H1 (cell line): ENCODE results near the gene LILRB4. TPM values are rescaled to one million over a fixed set of nuclear protein-coding genes. Genes with fewer than 3 reads are reported as not detected.
"Not testable (repeated sequence)": the region's sequence is repeated elsewhere in the genome, so short reads cannot be mapped to it uniquely, and the experiment has no call there.

Source experiments
- CTCF ChIA-PET: fragments of 300-600 bp; sonication (Branson Sonifier 250); formaldehyde crosslinking; loops from one replicate; lab custom pipeline; 2021; ENCODE audit not compliant: partially characterized antibody; lab: Charles Lee
- POLR2A ChIA-PET: fragments of 300-600 bp; sonication (Branson Sonifier 250); formaldehyde crosslinking; loops from one replicate; lab custom pipeline; 2021; ENCODE audit warnings: inconsistent platforms; ENCODE audit not compliant: partially characterized antibody; lab: Charles Lee
- DNase-seq, 2 experiments: peaks; one replicate each; pipeline versions ENCODE4 v3.0.0 to v3.0.0-alpha.2; 2010 to 2022; ENCODE audit warnings: low spot score in 2 of 2, low read depth in 1 of 2, mixed read lengths in 1 of 2
- FAIRE-seq: peaks from 2 replicates; lab custom pipeline; 2011; peaks lifted over from hg19 to GRCh38; lab: Jason Lieb, UNC
- H2AFZ ChIP-seq: 2 replicates; pipeline ENCODE4 v1.8.1; 2012; ENCODE audit warnings: low read length, inconsistent platforms
- H2AK5ac ChIP-seq: 2 replicates; pipeline ENCODE4 v1.6.1; 2013; ENCODE audit warnings: low read depth, low read length
- H2BK120ac ChIP-seq: replicated peaks from 2 replicates; pipeline ENCODE3; 2013; ENCODE audit warnings: low read depth, low read length, inconsistent platforms
- H2BK12ac ChIP-seq: 2 replicates; pipeline ENCODE4 v1.6.1; 2013; ENCODE audit warnings: low read depth, low read length
- H2BK15ac ChIP-seq: 2 replicates; pipeline ENCODE4 v1.6.1; 2013; ENCODE audit warnings: low read length
- H2BK20ac ChIP-seq: 2 replicates; pipeline ENCODE4 v1.6.1; 2013; ENCODE audit warnings: low read length
- H2BK5ac ChIP-seq: 2 replicates; pipeline ENCODE4 v1.6.1; 2013; ENCODE audit warnings: low read depth, low read length
- H3K14ac ChIP-seq: 2 replicates; pipeline ENCODE4 v1.6.1; 2013; ENCODE audit warnings: inconsistent platforms; ENCODE audit not compliant: insufficient read length
- H3K18ac ChIP-seq: 2 replicates; pipeline ENCODE4 v1.6.1; 2013; ENCODE audit warnings: low read length; ENCODE audit errors: extremely low read depth
- H3K23ac ChIP-seq: 2 replicates; pipeline ENCODE4 v1.6.1; 2013; ENCODE audit warnings: inconsistent platforms; ENCODE audit not compliant: insufficient read length
- H3K23me2 ChIP-seq: 2 replicates; pipeline ENCODE4 v1.6.1; 2013; ENCODE audit warnings: low read depth, low read length
- H3K27ac ChIP-seq: 2 replicates; pipeline ENCODE4 v1.6.1; 2011; ENCODE audit warnings: low read depth, low read length, inconsistent platforms
- H3K27me3 ChIP-seq, 4 experiments: replicated peaks in 1 of 4; 1 replicate in 1 of 4; 2 replicates in 3 of 4; pipeline versions ENCODE4 v1.6.1 to v1.8.1; 2011 to 2013; ENCODE audit warnings: low read length in 3 of 4, mild to moderate bottlenecking in 3 of 4, inconsistent platforms in 2 of 4, mixed read lengths in 2 of 4, moderate library complexity in 1 of 4; ENCODE audit not compliant: control insufficient read depth in 3 of 4, insufficient read depth in 3 of 4; ENCODE audit errors: extremely low read depth in 1 of 4
- H3K36me3 ChIP-seq, 4 experiments: 2 replicates each; pipeline versions ENCODE4 v1.6.1 to v1.8.1; 2011 to 2013; ENCODE audit warnings: mild to moderate bottlenecking in 4 of 4, low read length in 3 of 4, moderate library complexity in 2 of 4, control low read depth in 1 of 4, inconsistent platforms in 1 of 4; ENCODE audit not compliant: insufficient read depth in 4 of 4, control insufficient read depth in 2 of 4
- H3K4ac ChIP-seq: replicated peaks from 2 replicates; pipeline ENCODE3; 2013; ENCODE audit warnings: low read length, low read depth, mixed read lengths, inconsistent platforms; ENCODE audit not compliant: insufficient read length
- H3K4me1 ChIP-seq, 4 experiments: replicated peaks in 1 of 4; 1 replicate in 1 of 4; 2 replicates in 3 of 4; pipeline versions ENCODE4 v1.6.1 to v1.8.1; 2011 to 2013; ENCODE audit warnings: low read length in 3 of 4, inconsistent platforms in 2 of 4, mixed read lengths in 1 of 4; ENCODE audit not compliant: insufficient read depth in 4 of 4, control insufficient read depth in 3 of 4
- H3K4me2 ChIP-seq, 2 experiments: 2 replicates each; pipeline versions ENCODE4 v1.6.1 to v1.8.1; 2011 to 2013; ENCODE audit warnings: low read depth in 2 of 2, low read length in 2 of 2, control low read depth in 1 of 2, inconsistent platforms in 1 of 2, mild to moderate bottlenecking in 1 of 2; ENCODE audit not compliant: insufficient read depth in 1 of 2
- H3K4me3 ChIP-seq, 4 experiments: fragments of 200-600, 300-600 bp in 1 of 4; sonication (generic), shearing (Covaris generic), sonication (Bioruptor Twin) in 1 of 4; 2 replicates each; pipeline versions ENCODE4 v1.5.1 to v1.8.1; 2011 to 2016; ENCODE audit warnings: low read length in 4 of 4, low read depth in 3 of 4, control low read depth in 2 of 4, inconsistent platforms in 2 of 4, mild to moderate bottlenecking in 2 of 4, mixed read lengths in 1 of 4, moderate library complexity in 1 of 4; ENCODE audit not compliant: insufficient read depth in 2 of 4; ENCODE audit errors: extremely low read depth in 1 of 4
- H3K56ac ChIP-seq: replicated peaks from 2 replicates; pipeline ENCODE3; 2013; ENCODE audit warnings: low read depth, mild to moderate bottlenecking, mixed read lengths, low read length, inconsistent platforms; ENCODE audit not compliant: insufficient read length
- H3K79me1 ChIP-seq: 2 replicates; pipeline ENCODE4 v1.6.1; 2013; ENCODE audit warnings: low read depth, low read length, control low read depth
- H3K79me2 ChIP-seq, 2 experiments: 2 replicates each; pipeline versions ENCODE4 v1.6.1 to v1.8.1; 2012 to 2013; ENCODE audit warnings: low read length in 2 of 2, mild to moderate bottlenecking in 2 of 2, inconsistent platforms in 1 of 2; ENCODE audit not compliant: insufficient read depth in 2 of 2, control insufficient read depth in 1 of 2
- H3K9ac ChIP-seq, 4 experiments: replicated peaks in 1 of 4; 1 replicate in 1 of 4; 2 replicates in 3 of 4; pipeline versions ENCODE4 v1.6.1 to v1.8.1; 2011 to 2013; ENCODE audit warnings: low read depth in 3 of 4, low read length in 3 of 4, control low read depth in 2 of 4, mild to moderate bottlenecking in 2 of 4, moderate library complexity in 2 of 4, inconsistent platforms in 1 of 4; ENCODE audit errors: extremely low read depth in 1 of 4
- H3K9me3 ChIP-seq, 2 experiments: 2 replicates each; pipeline versions ENCODE4 v1.6.1 to v1.8.1; 2012 to 2013; ENCODE audit warnings: mild to moderate bottlenecking in 2 of 2, moderate library complexity in 2 of 2, control low read depth in 1 of 2, inconsistent platforms in 1 of 2, low read depth in 1 of 2, low read length in 1 of 2, mixed read lengths in 1 of 2; ENCODE audit not compliant: insufficient read depth in 2 of 2
- H4K20me1 ChIP-seq, 2 experiments: replicated peaks in 1 of 2; 2 replicates each; pipeline versions ENCODE3 to v1.8.1; 2011 to 2013; ENCODE audit warnings: inconsistent platforms in 2 of 2, low read length in 2 of 2, mild to moderate bottlenecking in 1 of 2; ENCODE audit not compliant: insufficient read depth in 2 of 2, control insufficient read depth in 1 of 2
- H4K5ac ChIP-seq: 2 replicates; pipeline ENCODE4 v1.6.1; 2013; ENCODE audit warnings: low read length, low read depth, mixed read lengths, inconsistent platforms; ENCODE audit not compliant: insufficient read length
- H4K8ac ChIP-seq: 2 replicates; pipeline ENCODE4 v1.8.0; 2013; ENCODE audit warnings: mild to moderate bottlenecking, moderate library complexity, low read length, inconsistent platforms; ENCODE audit not compliant: insufficient read depth; ENCODE audit errors: extremely low read depth
- H4K91ac ChIP-seq: replicated peaks from 2 replicates; pipeline ENCODE3; 2013; ENCODE audit warnings: low read length, mixed read lengths, inconsistent platforms; ENCODE audit not compliant: insufficient read length
- CTBP2 ChIP-seq: IDR thresholded peaks from 2 replicates; pipeline ENCODE4 v1.7.0; 2011; ENCODE audit warnings: borderline replicate concordance, mild to moderate bottlenecking, moderate library complexity, mixed read lengths, low read length; ENCODE audit not compliant: insufficient read depth, insufficient read length
- GABPA ChIP-seq: IDR thresholded peaks from 2 replicates; pipeline ENCODE4 v1.6.1; 2011; ENCODE audit warnings: mild to moderate bottlenecking, low read length, moderate library complexity, borderline replicate concordance; ENCODE audit not compliant: insufficient read depth
- NANOG ChIP-seq: IDR thresholded peaks from 2 replicates; pipeline ENCODE4 v1.6.1; 2011; ENCODE audit warnings: low read length, low read depth, mild to moderate bottlenecking, inconsistent platforms; ENCODE audit not compliant: insufficient read depth, poor library complexity, severe bottlenecking
- RBBP5 ChIP-seq: IDR thresholded peaks from 2 replicates; pipeline ENCODE4 v1.7.1; 2012; ENCODE audit warnings: low read depth, mild to moderate bottlenecking, inconsistent platforms, low read length, moderate library complexity, borderline replicate concordance
- SP2 ChIP-seq: IDR thresholded peaks from 2 replicates; pipeline ENCODE4 v1.6.1; 2012; ENCODE audit warnings: mild to moderate bottlenecking, low read length, inconsistent platforms
- WGBS, 2 experiments: shearing (Covaris generic) in 1 of 2; methylation state at CpG; one replicate each; pipeline versions ENCODE4 v1.1.6 to v1.1.7; 2013 to 2015; ENCODE audit warnings: low lambda C conversion rate in 2 of 2, mixed read lengths in 2 of 2, inconsistent platforms in 1 of 2, low coverage in 1 of 2, missing lambda C conversion rate in 1 of 2; ENCODE audit not compliant: insufficient replicate concordance in 2 of 2, insufficient coverage in 1 of 2, insufficient read length in 1 of 2; ENCODE audit errors: extremely low coverage in 1 of 2, missing lambda C conversion rate in 1 of 2; 5-methylcytosine and 5-hydroxymethylcytosine counted together
- polyA plus RNA-seq, 7 experiments: library from polyadenylated mRNA; depleted of rRNA in 3 of 7; stranded (reverse) in 5 of 7; unstranded in 2 of 7; fragments of >200 nt in 5 of 7; fragments of 200-250 nt in 2 of 7; gene quantifications; 1 replicate in 5 of 7; 2 replicates in 1 of 7; 4 replicates in 1 of 7; pipeline versions ENCODE4 v1.2.1 to v1.2.3, GENCODE V29; 2011 to 2013; ENCODE audit warnings: missing spikeins in 2 of 7, mixed read lengths in 2 of 7
- total RNA-seq: library from RNA; stranded (reverse); fragmentation: NEBNext Ultra II Directional; extraction: Animal tissue kit (Norgen Biotek cat#: 25700); gene quantifications from 2 replicates; pipeline ENCODE4 v1.2.1, GENCODE V29; 2021

LILRB4 gene
- total and polyA plus RNA-seq, 2 of the 8 experiments (the other 6 are each of a cell fraction or from before 2014, with no cell fraction given), result not detected

DNA sequence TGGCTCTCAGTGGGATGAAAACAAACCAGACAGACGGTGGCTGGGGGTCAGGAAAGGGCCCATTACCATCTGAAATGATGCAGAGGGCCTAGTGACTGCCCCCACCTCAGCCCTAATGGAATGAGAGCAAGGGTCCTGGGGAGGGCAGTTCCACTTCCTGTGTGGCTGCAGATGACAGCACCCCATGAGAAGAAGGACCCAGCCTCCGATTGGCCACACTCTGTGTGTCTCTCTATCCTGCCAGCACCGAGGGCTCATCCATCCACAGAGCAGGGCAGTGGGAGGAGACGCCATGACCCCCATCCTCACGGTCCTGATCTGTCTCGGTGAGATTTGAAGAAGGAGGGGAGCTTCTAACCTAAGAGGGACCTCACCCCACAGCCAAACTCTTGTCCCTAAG lies 32.0 kb upstream of the LILRB4 start (continued):
- TF ChIP-seq NANOG, result no peak
- no peak for TF ChIP-seq SP2
- no peak for TF ChIP-seq RBBP5
- no peak for TF ChIP-seq CTBP2
- no peak for TF ChIP-seq GABPA

GRCh38 chr19:54631489-54632337 lies 31.1 kb upstream of the LILRB4 start:
- H3K27me3 ChIP-seq, H3K79me1 ChIP-seq, H3K4ac ChIP-seq, H4K5ac ChIP-seq, H3K4me2 ChIP-seq, H2BK20ac ChIP-seq, H4K8ac ChIP-seq, H3K23ac ChIP-seq, CTCF ChIA-PET, H2BK5ac ChIP-seq, H2BK120ac ChIP-seq, H3K18ac ChIP-seq, H4K20me1 ChIP-seq, H3K36me3 ChIP-seq, H3K4me3 ChIP-seq, FAIRE-seq, DNase-seq, H3K23me2 ChIP-seq, H3K14ac ChIP-seq, H3K56ac ChIP-seq, POLR2A ChIA-PET, H2AFZ ChIP-seq, H2AK5ac ChIP-seq, H3K27ac ChIP-seq, H3K4me1 ChIP-seq, H2BK12ac ChIP-seq, H3K79me2 ChIP-seq, H3K9ac ChIP-seq, H4K91ac ChIP-seq, H2BK15ac ChIP-seq: not testable (repeated sequence)
- 78% methylated on average over 23 of the region's 23 CpGs; no CpG with 5 or more reads in 1 of the 2 experiments for WGBS, 2 experiments
- H3K9me3 ChIP-seq, result peaks cover 52 to 97% of the 10 kb centered on the region in 2 experiments
